ENCODE data around the gene RNF150.

The RNF150 gene

DNA sequence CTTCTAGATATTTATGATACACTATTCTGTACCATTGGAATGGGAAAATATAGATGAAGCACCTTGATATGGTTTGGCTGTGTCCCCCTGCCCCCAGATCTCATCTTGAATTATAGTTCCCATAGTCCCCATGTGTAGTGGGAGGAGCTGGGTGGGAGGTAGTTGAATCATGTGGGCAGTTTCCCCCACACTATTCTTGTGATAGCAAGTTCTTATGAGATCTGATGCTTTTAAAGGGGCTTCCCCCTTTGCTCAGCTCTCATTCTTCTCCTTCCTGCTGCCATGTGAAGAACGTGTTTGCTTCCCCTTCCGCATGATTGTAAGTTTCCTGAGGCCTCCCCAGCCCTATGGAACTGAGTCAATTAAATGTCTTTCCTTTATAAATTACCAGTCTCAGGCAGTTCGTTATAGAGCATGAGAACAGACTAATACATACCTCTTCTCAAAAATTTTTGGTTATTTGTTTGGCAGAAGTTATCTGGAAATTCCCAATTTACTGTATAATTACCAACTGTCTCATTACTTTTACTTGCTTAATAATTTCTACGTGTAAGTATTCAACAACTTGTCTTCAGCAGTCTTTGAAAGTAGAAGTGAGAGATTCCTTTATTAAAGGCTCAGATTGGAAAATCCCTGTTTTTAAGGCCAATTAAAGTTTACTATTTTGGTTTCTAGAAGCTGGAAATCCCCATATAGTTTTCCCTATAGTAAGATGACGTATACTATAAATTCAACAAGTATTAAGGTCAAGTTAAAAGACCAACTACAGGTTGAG lies 152.7 kb downstream of the RNF150 start:
- DNase-seq (ENCODE audit: low read depth): no peak

- DNase-seq (ENCODE audit: low read depth): no peak
These were observed 156.5 kb downstream of the RNF150 start for GRCh38 chr4:140976768-140977167.

- no peak for DNase-seq (ENCODE audit: low read depth)
These were observed 162.0 kb downstream of the RNF150 start for GRCh38 chr4:140971077-140971792.

GRCh38 chr4:140969296-140969695 lies 164.0 kb downstream of the RNF150 start:
- no peak for DNase-seq (ENCODE audit: low read depth)

GRCh38 chr4:140968371-140968770 lies 164.9 kb downstream of the RNF150 start:
- no peak for DNase-seq (ENCODE audit: low read depth)

- no peak for DNase-seq (ENCODE audit: low read depth)
These were observed 169.4 kb downstream of the RNF150 start for GRCh38 chr4:140963883-140964282.

DNA sequence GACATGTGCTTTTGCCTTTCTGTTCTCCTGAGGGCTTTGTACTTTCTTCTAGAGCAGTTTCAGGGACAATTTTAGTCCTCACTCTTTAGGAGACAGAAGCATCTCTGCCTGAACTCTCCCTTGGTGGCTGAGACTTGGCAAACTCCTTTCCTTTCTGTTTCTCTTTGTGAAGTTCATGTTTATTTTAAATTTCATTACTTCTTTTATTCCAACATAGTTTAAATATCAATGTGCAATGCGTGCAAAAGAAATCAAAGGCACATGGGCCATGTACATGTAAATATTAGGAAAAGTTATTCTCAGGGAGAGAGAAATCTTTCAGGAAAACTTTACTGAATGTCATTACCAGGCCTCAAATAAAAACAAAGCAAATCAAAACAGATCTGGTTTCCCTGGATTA lies 177.6 kb downstream of the RNF150 start:
- no peak for DNase-seq (ENCODE audit: low read depth)

GRCh38 chr4:140952717-140953116 lies 180.6 kb downstream of the RNF150 start:
- DNase-seq (ENCODE audit: low read depth): no peak

- no peak for DNase-seq (ENCODE audit: low read depth)
These were observed 185.8 kb downstream of the RNF150 start for GRCh38 chr4:140947506-140947905.

- no peak for DNase-seq (ENCODE audit: low read depth)
These were observed 188.2 kb downstream of the RNF150 start for GRCh38 chr4:140945106-140945505.

GRCh38 chr4:140944572-140944971 lies 188.7 kb downstream of the RNF150 start:
- DNase-seq (ENCODE audit: low read depth): no peak

DNA sequence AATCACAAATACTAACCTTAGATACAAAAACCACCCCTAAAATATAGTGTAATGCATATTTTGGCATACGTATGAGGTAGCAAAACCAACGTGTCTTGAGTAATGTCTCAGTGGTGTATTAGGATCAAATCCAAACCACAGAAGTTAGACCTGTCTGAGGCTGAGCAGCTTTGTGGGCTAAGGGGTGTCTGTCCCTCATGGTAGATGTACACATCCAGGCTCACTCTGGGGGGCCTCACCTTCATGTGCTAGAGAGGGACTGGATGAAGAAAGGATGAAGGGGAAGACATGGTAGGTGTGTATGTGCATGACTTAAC lies 189.1 kb downstream of the RNF150 start:
- no peak for DNase-seq (ENCODE audit: low read depth)

DNA sequence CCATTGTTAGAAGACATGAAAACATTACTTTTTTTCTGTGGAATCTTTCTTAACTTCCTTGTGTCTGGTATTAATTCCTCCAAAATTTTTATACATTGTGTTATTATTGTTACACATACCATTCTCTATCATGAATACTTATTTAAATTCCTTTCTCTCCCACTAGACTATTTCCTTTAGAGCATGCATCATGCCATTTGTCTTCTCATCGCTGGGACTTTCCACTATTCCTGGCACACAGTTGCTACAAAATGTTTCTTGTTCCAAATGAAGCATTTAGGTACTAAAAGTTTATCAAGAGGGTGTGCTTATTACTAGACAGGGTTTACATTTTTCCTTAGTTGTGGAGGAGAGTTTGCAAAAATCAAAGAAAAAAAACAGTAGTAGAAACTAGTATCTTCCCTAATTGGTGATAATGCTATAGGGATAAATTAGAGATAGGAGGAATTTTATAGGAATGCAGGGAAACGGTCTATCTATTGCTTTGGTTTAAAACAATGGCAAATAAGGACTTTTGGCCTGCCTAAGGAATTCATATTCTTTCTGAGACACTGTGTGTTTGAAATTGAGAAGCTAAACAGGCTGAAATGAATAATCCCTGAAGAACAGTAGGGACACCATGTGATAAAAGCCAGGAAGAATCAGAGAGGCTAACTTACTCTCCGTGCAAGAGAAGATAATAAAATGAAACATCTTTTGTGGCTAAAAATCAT lies 189.6 kb downstream of the RNF150 start:
- no peak for DNase-seq (ENCODE audit: low read depth)

DNA sequence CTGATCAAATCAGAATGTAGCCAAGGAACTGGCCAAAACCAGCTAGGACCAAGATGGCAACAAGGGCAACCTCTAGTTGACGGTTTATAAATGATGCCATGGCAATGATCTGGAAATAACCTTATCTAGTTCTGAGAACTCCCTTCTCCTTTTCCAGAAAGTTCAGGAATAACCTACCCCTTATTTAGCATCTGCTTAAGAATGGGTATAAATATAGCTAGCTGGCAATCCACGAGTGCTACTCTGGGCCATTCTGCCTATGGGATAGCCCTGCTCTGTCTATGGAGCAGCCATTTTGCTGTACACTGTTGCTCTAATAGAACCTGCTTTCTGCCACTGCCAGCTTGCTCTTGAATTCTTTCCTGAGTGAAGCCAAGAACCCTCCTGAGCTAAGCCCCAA lies 192.7 kb downstream of the RNF150 start:
- no peak for DNase-seq (ENCODE audit: low read depth)

DNA sequence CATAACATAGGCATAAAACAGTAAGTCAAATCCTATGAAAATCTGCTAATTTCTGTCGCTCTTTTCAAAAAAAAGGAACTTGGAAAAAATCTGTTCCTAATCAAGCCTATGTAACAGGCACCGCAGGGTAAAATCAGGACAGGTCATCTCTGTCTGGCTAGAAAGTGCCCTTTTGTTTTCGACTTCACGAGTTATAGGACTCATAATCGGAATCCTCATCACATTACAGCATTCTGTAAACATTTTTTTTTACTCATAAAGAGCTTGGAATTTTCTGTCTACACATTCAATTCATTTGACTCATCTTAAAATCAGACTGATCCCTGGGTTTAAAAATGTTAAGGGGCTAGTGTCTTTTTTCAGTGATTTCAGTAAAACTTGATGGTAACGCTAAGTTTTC lies 195.4 kb downstream of the RNF150 start:
- no peak for DNase-seq (ENCODE audit: low read depth)

DNA sequence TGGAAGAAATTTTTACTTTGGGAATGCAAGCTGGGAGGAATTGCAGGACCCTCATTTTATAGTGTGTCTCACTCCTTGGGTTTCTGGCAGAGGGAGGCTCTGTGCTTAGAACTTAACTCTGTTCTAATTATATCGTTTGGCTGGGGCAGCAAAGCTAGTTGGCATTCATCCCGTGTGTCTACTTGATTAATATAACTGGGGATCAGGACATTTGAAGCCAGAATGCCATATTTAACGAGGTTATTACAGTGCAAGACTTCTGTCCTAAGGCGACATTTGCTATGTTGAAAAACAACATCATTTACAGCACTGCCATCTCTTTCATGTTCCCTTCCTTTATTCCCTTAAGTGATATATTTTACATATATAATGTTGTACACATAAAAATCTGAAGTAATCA lies 198.0 kb downstream of the RNF150 start:
- DNase-seq (ENCODE audit: low read depth): no peak

GRCh38 chr4:140932501-140933045 lies 200.7 kb downstream of the RNF150 start:
- no peak for DNase-seq (ENCODE audit: low read depth)

DNA sequence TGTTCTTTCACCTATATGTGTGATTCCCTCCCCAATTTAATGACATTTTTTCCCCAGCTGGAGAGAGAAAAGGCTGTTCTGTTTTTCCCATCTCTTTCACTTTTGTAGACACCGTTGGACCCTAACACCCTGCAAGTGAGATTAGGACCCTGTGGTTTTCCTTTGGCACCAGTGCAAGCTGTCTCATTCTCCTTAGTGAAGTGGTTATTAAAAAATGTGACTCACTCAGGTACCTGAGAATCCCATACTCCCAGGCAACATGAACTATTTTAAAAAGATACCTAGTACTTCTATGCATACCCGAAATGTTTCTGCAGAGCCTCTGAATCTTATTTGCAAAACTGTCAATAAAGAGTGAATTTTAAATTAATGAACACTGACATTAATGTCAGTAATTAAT lies 201.4 kb downstream of the RNF150 start:
- no peak for DNase-seq (ENCODE audit: low read depth)

DNA sequence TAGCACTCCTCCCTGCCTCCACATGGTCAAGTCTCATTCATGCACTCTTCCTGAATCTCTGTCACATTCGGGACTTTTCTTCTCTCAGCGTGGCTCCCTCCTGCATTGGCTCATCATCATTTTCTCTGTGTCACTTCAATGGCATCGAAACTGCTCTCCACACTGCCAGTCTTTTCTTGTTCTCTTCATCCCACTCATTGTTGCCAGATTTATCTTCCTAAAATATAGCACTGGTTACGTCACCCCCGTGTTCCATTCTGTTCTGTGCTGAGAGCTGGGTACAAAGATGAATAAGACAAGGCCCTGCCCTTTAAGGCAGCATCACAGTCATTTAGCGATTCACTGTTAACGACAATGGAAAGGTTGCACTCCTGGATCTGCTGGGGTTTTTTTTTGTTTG lies 202.7 kb downstream of the RNF150 start:
- no peak for DNase-seq (ENCODE audit: low read depth)

DNA sequence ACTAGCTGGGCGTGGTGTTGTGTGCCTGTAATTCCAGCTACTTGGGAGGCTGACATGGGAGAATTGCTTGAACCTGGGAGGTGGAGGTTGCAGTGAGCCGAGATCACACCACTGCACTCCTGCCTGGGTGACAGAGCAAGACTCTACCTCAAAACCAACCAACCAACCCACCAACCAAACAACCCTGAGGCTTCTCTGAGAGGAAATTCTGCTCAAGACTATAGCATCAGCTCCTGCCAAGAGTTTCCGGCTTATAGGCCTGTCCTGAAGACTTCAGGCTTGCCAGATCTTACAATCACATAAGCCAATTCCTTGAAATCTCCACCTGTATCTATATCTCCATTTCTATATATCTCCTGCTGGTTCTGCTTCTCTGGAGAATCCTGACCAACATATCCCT lies 203.3 kb downstream of the RNF150 start:
- no peak for DNase-seq (ENCODE audit: low read depth)

GRCh38 chr4:140928880-140929279 lies 204.4 kb downstream of the RNF150 start:
- no peak for DNase-seq (ENCODE audit: low read depth)

DNA sequence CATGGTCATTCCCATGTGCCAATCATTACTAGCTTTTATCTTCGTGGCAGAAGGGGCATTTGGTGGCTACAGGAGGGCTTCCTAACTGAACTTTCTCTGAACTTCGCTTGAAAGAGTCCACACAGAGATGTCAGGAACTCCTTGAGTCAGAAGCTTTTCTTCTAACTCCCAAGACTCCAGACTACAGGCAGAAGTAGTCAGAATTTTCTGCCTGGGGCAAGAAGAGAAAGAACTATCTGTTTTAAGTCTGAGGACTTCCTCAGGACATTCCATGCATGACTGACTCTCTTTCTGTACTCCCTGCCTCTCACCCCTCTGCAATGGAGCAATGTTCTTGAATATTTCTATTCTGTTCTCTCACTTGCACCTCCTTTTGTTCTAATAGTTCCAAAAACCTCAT lies 206.6 kb downstream of the RNF150 start:
- DNase-seq (ENCODE audit: low read depth): no peak

- DNase-seq (ENCODE audit: low read depth): no peak
These were observed 207.9 kb downstream of the RNF150 start for GRCh38 chr4:140925417-140925816.

All from activated T-cell treated with anti-CD3 and anti-CD28 coated beads for 48 hours (primary cell).